GM12801 (cell line): Measurements from ENCODE around the gene ADGRL4.

Experiments
- TF ChIP-seq, protein P1 (sequence below): IDR thresholded peaks from one replicate; pipeline ENCODE4 v1.5.1; 2011; ENCODE audit warnings: control low read depth; ENCODE audit not compliant: insufficient read length; ENCODE audit errors: extremely low read depth

ADGRL4 gene

DNA sequence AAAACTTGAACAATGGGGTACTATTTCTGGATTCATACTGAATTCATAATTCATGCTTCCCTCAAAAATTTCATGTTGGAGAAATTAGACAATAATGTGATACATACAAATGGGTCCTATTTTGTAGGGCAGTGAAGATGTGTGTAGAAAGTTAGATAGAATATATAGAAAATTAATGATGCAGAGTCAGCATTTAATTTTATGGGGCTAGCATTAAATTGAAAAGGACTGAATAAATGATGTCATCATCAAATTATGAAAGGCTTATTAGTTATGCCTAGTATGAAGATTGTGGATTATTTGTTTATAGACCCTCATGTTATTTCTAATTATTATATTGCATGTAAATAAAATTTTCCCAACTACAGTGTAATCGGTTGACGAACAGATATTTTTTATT lies 119.1 kb downstream of the ADGRL4 start:
- TF ChIP-seq, protein P1, sequence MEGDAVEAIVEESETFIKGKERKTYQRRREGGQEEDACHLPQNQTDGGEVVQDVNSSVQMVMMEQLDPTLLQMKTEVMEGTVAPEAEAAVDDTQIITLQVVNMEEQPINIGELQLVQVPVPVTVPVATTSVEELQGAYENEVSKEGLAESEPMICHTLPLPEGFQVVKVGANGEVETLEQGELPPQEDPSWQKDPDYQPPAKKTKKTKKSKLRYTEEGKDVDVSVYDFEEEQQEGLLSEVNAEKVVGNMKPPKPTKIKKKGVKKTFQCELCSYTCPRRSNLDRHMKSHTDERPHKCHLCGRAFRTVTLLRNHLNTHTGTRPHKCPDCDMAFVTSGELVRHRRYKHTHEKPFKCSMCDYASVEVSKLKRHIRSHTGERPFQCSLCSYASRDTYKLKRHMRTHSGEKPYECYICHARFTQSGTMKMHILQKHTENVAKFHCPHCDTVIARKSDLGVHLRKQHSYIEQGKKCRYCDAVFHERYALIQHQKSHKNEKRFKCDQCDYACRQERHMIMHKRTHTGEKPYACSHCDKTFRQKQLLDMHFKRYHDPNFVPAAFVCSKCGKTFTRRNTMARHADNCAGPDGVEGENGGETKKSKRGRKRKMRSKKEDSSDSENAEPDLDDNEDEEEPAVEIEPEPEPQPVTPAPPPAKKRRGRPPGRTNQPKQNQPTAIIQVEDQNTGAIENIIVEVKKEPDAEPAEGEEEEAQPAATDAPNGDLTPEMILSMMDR: no peak

DNA sequence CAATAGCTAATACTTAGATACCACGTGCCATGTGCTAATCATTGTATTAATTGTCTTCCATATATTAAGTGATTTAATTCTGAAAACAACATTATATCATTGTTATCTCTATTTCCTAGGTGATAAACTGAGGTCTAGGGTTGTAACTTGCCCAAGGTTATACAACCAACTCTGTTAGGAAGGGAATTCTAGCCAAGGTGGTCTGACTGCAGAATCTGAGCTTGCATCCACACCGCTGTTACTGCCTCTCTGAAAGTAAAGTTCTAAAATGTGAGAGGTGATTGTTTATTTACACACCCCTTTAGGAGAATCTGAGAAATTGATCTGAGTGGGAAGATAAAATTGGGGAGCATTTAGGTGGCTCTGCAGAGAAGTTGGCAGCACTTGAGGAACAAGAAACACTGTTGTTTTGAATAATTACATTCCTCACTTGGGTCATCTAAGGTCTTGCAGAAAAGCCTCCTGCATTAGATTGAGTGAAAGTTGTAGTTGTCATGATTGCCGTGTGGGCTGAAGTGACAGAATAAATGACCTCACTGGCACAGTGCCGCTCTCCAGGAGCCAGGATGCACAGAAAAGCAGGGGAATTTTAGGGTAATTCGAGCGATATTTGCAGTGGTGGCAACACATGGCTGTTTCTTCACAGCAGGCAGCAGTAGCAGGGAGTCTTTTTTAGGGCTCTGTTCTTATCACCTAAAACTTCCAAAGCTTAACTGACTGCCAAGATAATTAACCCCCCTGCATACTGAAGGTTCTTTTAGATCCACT lies 121.7 kb downstream of the ADGRL4 start:
- TF ChIP-seq, protein P1: no peak

DNA sequence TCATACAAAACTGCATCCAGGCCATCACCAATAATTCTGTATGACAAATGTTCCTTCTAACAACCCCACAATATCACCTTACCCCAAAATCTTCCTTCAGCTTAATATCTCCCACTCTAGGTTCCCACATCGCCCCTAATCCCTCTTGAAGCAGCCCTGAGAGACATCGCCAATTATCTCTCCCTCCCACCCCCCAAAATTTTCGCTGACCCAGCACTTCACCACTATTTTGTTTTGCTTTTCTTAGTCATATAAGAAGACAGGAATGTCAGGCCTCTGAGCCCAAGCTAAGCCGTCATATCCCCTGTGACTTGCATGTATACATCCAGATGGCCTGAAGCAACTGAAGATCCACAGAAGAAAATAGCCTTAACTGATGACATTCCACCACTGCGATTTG lies 126.3 kb downstream of the ADGRL4 start:
- TF ChIP-seq, protein P1: no peak

DNA sequence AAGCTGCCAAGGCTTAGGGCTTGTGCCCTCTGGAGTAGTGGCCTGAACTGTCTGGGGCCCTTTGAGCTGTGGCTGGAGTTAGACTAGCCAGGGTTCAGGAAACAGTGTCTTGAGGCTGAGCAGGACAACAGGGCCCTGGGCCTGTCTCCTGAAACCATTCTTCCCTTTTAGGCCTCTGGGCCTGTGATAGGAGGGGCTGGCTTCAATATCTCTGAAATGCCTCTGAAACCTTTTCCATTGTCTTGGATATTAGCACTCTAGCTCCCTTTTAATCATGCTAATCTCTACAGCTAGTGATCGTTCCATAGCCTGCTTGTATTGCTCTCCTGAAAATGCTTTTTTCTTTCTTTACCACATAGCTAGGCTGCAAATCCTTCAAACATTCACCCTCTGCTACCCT lies 135.3 kb downstream of the ADGRL4 start:
- TF ChIP-seq, protein P1: no peak

DNA sequence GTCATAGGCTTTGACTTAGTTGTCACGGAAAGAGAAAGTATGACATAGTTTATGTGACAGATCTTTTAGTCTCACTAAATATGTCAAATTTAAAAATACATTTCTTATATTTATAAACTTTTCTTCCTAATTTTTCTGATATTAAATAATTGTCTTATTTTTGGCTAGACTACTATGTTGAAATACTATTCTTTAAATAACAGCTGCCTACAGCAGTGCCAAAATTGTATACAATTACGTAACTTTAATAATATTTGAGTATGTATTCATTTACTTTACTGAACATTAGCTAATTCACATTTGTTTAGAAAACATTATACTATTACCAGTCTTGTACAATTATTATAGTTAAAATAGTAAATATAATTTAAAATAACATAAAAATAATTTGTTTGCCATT lies 137.4 kb downstream of the ADGRL4 start:
- TF ChIP-seq, protein P1: no peak

DNA sequence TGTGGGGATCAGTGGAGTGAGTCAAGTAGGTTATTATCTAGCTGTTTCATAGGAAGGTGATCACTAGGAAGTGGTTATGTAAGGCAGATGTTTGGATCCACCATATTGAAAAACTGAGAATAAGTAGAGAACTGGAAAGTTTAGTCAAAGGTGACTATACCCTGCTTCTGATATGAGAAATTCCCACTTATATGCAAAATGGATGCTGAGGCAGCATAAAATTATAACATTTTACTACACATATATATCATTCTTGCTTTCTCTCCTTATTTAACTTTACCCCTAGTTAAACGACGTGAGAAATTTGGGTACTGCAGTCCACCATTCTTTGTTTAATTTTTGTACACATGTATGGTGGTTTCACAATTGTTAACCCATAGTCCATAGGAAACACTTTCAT lies 142.4 kb downstream of the ADGRL4 start:
- TF ChIP-seq, protein P1: no peak

DNA sequence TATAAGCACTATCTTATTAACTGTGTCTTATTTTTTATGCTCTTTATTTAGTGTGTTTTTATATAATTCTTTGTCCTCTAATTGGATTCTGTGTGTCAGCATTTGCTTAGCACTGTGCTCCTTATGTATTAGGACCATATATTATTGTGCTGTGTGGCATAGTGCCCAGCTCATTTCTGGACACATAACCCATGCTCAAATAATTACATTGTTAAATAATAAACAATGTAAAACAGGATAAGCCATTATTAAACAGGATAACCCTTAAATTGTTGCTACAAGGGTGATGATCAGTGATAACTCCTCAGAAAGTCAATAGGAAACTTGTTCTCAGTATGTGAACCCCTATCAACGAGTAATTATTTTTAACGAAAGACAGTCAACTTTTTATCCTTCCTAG lies 150.4 kb downstream of the ADGRL4 start:
- TF ChIP-seq, protein P1: no peak
